Measurements from ENCODE around the gene PTPN3. TPM values are rescaled to one million over a fixed set of nuclear protein-coding genes. Genes with fewer than 3 reads are reported as not detected.
A peak's percentile ranks its signal among the peaks of the same experiment; 100 is the strongest.

The PTPN3 gene
- total RNA-seq, 2 experiments from 2014 or later, result 1.2 to 1.4 TPM

GRCh38 chr9:109417585-109418544 lies 80.2 kb downstream of the PTPN3 start:
- peak overlapping the region; percentile 61 for H3K4me3 Mint-ChIP-seq
- no peaks in the 10 kb centered on the region for H3K36me3 Mint-ChIP-seq
- H3K9me3 Mint-ChIP-seq, result no peaks in the 10 kb centered on the region
- no peak for DNase-seq
- peaks cover 51% of the 10 kb centered on the region for H3K27me3 Mint-ChIP-seq
- peak overlapping the region; percentile 56 for H3K27ac Mint-ChIP-seq
- H3K4me1 Mint-ChIP-seq, result peaks cover 35% of the 10 kb centered on the region

- H3K4me3 Mint-ChIP-seq, result peak overlapping the region; percentile 61
- H3K4me1 Mint-ChIP-seq, result peaks cover 36% of the 10 kb centered on the region
- peak overlapping the region; percentile 56 for H3K27ac Mint-ChIP-seq
Measured at GRCh38 chr9:109417054-109417453, 81.1 kb downstream of the PTPN3 start.

GRCh38 chr9:109416135-109416706 lies 81.9 kb downstream of the PTPN3 start:
- Mint-ChIP-seq H3K27me3 (peaks cover 49% of the 10 kb centered on the region), H3K27ac (peak overlapping the region; percentile 62), H3K4me3 (peak overlapping the region; percentile 44), H3K4me1 (peaks cover 45% of the 10 kb centered on the region), H3K36me3 (no peaks in the 10 kb centered on the region), H3K9me3 (no peaks in the 10 kb centered on the region)
- peak; percentile 48 for DNase-seq

More at GRCh38 chr9:109417054-109417453, 81.1 kb downstream of the PTPN3 start:
- DNase-seq, result no peak
- Mint-ChIP-seq H3K9me3 (no peaks in the 10 kb centered on the region), H3K36me3 (no peaks in the 10 kb centered on the region), H3K27me3 (peaks cover 47% of the 10 kb centered on the region)

- DNase-seq, result no peak
- H3K9me3 Mint-ChIP-seq, result no peaks in the 10 kb centered on the region
- peaks cover 42% of the 10 kb centered on the region for H3K27me3 Mint-ChIP-seq
- no peak overlapping the region for H3K27ac Mint-ChIP-seq
- no peaks in the 10 kb centered on the region for H3K36me3 Mint-ChIP-seq
- peaks cover 56% of the 10 kb centered on the region for H3K4me1 Mint-ChIP-seq
- no peak overlapping the region for H3K4me3 Mint-ChIP-seq
Measured at GRCh38 chr9:109414125-109414785, 83.9 kb downstream of the PTPN3 start.

- peaks cover 42% of the 10 kb centered on the region for H3K4me1 Mint-ChIP-seq
Measured at GRCh38 chr9:109411798-109412352, 86.2 kb downstream of the PTPN3 start.

GRCh38 chr9:109411069-109411761 lies 86.9 kb downstream of the PTPN3 start:
- Mint-ChIP-seq H3K27ac (peak overlapping the region; percentile 84), H3K9me3 (no peaks in the 10 kb centered on the region), H3K4me1 (peaks cover 37% of the 10 kb centered on the region), H3K27me3 (peaks cover 26% of the 10 kb centered on the region), H3K36me3 (no peaks in the 10 kb centered on the region), H3K4me3 (no peak overlapping the region)
- DNase-seq, result peak; percentile 22

More at GRCh38 chr9:109411798-109412352, 86.2 kb downstream of the PTPN3 start:
- Mint-ChIP-seq H3K27ac (peak overlapping the region; percentile 84), H3K4me3 (no peak overlapping the region), H3K9me3 (no peaks in the 10 kb centered on the region), H3K36me3 (no peaks in the 10 kb centered on the region), H3K27me3 (peaks cover 26% of the 10 kb centered on the region)
- peak; percentile 33 for DNase-seq

GRCh38 chr9:109409773-109410397 lies 88.2 kb downstream of the PTPN3 start:
- Mint-ChIP-seq H3K4me1 (peaks cover 28% of the 10 kb centered on the region), H3K9me3 (no peaks in the 10 kb centered on the region), H3K36me3 (no peaks in the 10 kb centered on the region), H3K4me3 (peak overlapping the region; percentile 18), H3K27ac (no peak overlapping the region), H3K27me3 (peaks cover 20% of the 10 kb centered on the region)
- DNase-seq, result peak; percentile 19

- H3K4me1 Mint-ChIP-seq, result peaks cover 22% of the 10 kb centered on the region
- no peaks in the 10 kb centered on the region for H3K36me3 Mint-ChIP-seq
- peaks cover 16% of the 10 kb centered on the region for H3K27me3 Mint-ChIP-seq
Measured at GRCh38 chr9:109408759-109409462, 89.2 kb downstream of the PTPN3 start.

GRCh38 chr9:109403766-109404320 lies 94.3 kb downstream of the PTPN3 start:
- Mint-ChIP-seq H3K4me3 (no peak overlapping the region), H3K27ac (no peak overlapping the region), H3K27me3 (peaks cover 19% of the 10 kb centered on the region), H3K9me3 (no peaks in the 10 kb centered on the region), H3K36me3 (no peaks in the 10 kb centered on the region), H3K4me1 (peaks cover 10% of the 10 kb centered on the region)
- no peak for DNase-seq

More at GRCh38 chr9:109408759-109409462, 89.2 kb downstream of the PTPN3 start:
- no peak for DNase-seq
- no peaks in the 10 kb centered on the region for H3K9me3 Mint-ChIP-seq
- H3K4me3 Mint-ChIP-seq, result no peak overlapping the region
- H3K27ac Mint-ChIP-seq, result no peak overlapping the region

GRCh38 chr9:109403116-109403515 lies 95.0 kb downstream of the PTPN3 start:
- no peaks in the 10 kb centered on the region for H3K36me3 Mint-ChIP-seq
- H3K4me3 Mint-ChIP-seq, result no peak overlapping the region
- no peak overlapping the region for H3K27ac Mint-ChIP-seq
- H3K27me3 Mint-ChIP-seq, result peaks cover 25% of the 10 kb centered on the region
- no peak for DNase-seq
- peaks cover 10% of the 10 kb centered on the region for H3K4me1 Mint-ChIP-seq
- H3K9me3 Mint-ChIP-seq, result no peaks in the 10 kb centered on the region

- H3K9me3 Mint-ChIP-seq, result no peaks in the 10 kb centered on the region
- H3K4me3 Mint-ChIP-seq, result no peak overlapping the region
- H3K4me1 Mint-ChIP-seq, result peaks cover 10% of the 10 kb centered on the region
- no peaks in the 10 kb centered on the region for H3K36me3 Mint-ChIP-seq
- no peak for DNase-seq
- H3K27me3 Mint-ChIP-seq, result peaks cover 29% of the 10 kb centered on the region
- H3K27ac Mint-ChIP-seq, result no peak overlapping the region
Measured at GRCh38 chr9:109401990-109402318, 96.2 kb downstream of the PTPN3 start.

- DNase-seq, result peak; percentile 40
- Mint-ChIP-seq H3K9me3 (no peaks in the 10 kb centered on the region), H3K27me3 (peaks cover 35% of the 10 kb centered on the region), H3K4me3 (no peak overlapping the region), H3K27ac (no peak overlapping the region), H3K36me3 (no peaks in the 10 kb centered on the region), H3K4me1 (peaks cover 10% of the 10 kb centered on the region)
Measured at GRCh38 chr9:109401169-109401989, 96.7 kb downstream of the PTPN3 start.
